Measurements from ENCODE around the gene SPINT3. TPM values are rescaled to one million over a fixed set of nuclear protein-coding genes. Genes with fewer than 3 reads are reported as not detected.

SPINT3 gene
- total RNA-seq, 1 experiment from 2014 or later, result not detected

DNA sequence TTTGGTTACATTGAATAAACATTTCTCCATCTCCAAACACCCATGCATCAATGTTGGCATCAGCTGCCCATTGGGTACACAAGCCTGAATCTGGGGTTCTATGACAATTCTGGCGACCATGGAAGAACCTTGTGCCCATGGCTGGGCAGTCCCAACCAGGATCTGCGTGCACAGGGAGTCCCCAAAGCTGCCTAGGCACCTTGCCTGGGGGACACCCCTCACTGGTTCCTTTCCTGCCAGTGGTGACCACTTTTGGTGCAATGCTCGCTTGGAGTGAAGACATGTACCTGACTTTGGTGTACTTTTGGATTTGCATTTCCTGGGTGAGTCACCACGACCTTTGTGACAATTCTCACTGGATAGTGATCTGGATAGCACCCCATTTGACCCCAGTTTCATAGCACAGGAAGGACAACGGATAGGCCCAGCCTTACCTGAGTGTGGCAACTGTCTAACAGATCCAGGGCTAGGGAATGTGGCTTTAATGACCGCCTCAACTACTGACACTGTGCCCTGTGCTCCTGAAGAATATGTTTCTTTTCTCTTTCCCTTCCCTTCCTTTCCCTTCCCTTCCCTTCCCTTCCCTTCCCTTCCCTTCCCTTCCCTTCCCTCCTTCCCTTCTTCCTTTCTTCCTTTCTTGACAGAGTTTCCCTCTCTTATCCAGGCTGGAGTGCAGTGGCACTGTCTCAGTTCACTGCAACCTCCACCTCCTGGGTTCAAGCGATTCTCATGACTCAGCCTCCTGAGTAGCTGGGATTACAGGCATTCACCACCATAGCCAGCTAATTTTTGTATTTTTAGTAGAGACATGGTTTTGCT lies 7.1 kb downstream of the SPINT3 start:
- H3K4me3 ChIP-seq (ENCODE audit: low read depth in 2 of 2, low read length in 2 of 2), result no peak overlapping the region

GRCh38 chr20:45507011-45507820 lies 8.2 kb downstream of the SPINT3 start:
- Histone ChIP-seq H3K36me3 (ENCODE audit: control insufficient read depth, insufficient read depth, low read length) (no peaks in the 10 kb centered on the region), H3K9me3 (ENCODE audit: control insufficient read depth, insufficient read depth, low read depth, low read length) (no peaks in the 10 kb centered on the region), H3K4me1 (ENCODE audit: control insufficient read depth, insufficient read depth, low read length) (no peaks in the 10 kb centered on the region), H3K4me3 (ENCODE audit: low read depth in 2 of 2, low read length in 2 of 2) (no peak overlapping the region), H3K27me3 (ENCODE audit: control insufficient read depth, insufficient read depth, low read length) (peaks cover 7% of the 10 kb centered on the region), H3K27ac (ENCODE audit: low read length) (no peak overlapping the region)
- ATAC-seq, result no peak
- TF ChIP-seq, protein P1, sequence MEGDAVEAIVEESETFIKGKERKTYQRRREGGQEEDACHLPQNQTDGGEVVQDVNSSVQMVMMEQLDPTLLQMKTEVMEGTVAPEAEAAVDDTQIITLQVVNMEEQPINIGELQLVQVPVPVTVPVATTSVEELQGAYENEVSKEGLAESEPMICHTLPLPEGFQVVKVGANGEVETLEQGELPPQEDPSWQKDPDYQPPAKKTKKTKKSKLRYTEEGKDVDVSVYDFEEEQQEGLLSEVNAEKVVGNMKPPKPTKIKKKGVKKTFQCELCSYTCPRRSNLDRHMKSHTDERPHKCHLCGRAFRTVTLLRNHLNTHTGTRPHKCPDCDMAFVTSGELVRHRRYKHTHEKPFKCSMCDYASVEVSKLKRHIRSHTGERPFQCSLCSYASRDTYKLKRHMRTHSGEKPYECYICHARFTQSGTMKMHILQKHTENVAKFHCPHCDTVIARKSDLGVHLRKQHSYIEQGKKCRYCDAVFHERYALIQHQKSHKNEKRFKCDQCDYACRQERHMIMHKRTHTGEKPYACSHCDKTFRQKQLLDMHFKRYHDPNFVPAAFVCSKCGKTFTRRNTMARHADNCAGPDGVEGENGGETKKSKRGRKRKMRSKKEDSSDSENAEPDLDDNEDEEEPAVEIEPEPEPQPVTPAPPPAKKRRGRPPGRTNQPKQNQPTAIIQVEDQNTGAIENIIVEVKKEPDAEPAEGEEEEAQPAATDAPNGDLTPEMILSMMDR (IDR thresholded peaks at IDR 0.05), result no peak
- no peak for TF ChIP-seq SIN3A (IDR thresholded peaks at IDR 0.05; ENCODE audit: borderline replicate concordance, insufficient read depth, low read depth, low read length)
- TF ChIP-seq REST (IDR thresholded peaks at IDR 0.05; ENCODE audit: insufficient read depth in 1 of 2, low read depth in 2 of 2, low read length in 1 of 2), result no peak
- TF ChIP-seq POLR2AphosphoS5 (IDR thresholded peaks at IDR 0.05; ENCODE audit: low read depth, low read length), result no peak
- no peak for TF ChIP-seq TCF7L2 (IDR thresholded peaks at IDR 0.05; ENCODE audit: low read depth, low read length)
- ChIA-PET CTCF (no interaction called here), POLR2A (no interaction called here)
- intact Hi-C loops (cut with micrococcal nuclease; ENCODE audit: unreplicated experiment) (no loop called here), in situ Hi-C loops (cut with HindIII; ENCODE audit: low pct_unique_long_range_greater_than_20kb, low sequenced_read_pairs) (no loop called here)
- BruUV-seq (replicated peaks), result no TSS peak
- DNase-seq (ENCODE audit: low read depth, low spot score), result no peak

More for the DNA sequence above, 7.1 kb downstream of the SPINT3 start:
- TF ChIP-seq, protein P1 (IDR thresholded peaks at IDR 0.05), result no peak
- TF ChIP-seq REST (IDR thresholded peaks at IDR 0.05; ENCODE audit: insufficient read depth in 1 of 2, low read depth in 2 of 2, low read length in 1 of 2) (no peak), POLR2AphosphoS5 (IDR thresholded peaks at IDR 0.05; ENCODE audit: low read depth, low read length) (no peak), SIN3A (IDR thresholded peaks at IDR 0.05; ENCODE audit: borderline replicate concordance, insufficient read depth, low read depth, low read length) (no peak), TCF7L2 (IDR thresholded peaks at IDR 0.05; ENCODE audit: low read depth, low read length) (no peak)
- ChIA-PET CTCF (no interaction called here), POLR2A (no interaction called here)
- Histone ChIP-seq H3K27ac (ENCODE audit: low read length) (no peak overlapping the region), H3K36me3 (ENCODE audit: control insufficient read depth, insufficient read depth, low read length) (no peaks in the 10 kb centered on the region), H3K9me3 (ENCODE audit: control insufficient read depth, insufficient read depth, low read depth, low read length) (no peaks in the 10 kb centered on the region), H3K27me3 (ENCODE audit: control insufficient read depth, insufficient read depth, low read length) (peaks cover 6% of the 10 kb centered on the region), H3K4me1 (ENCODE audit: control insufficient read depth, insufficient read depth, low read length) (no peaks in the 10 kb centered on the region)
- ATAC-seq, result no peak
- in situ Hi-C loops (cut with HindIII; ENCODE audit: low pct_unique_long_range_greater_than_20kb, low sequenced_read_pairs) (no loop called here), intact Hi-C loops (cut with micrococcal nuclease; ENCODE audit: unreplicated experiment) (no loop called here)
- DNase-seq (ENCODE audit: low read depth, low spot score), result no peak
- no TSS peak for BruUV-seq (replicated peaks)
